H9 (cell line): Measurements from ENCODE around the gene KIRREL3. TPM values are rescaled to one million over a fixed set of nuclear protein-coding genes. Genes with fewer than 3 reads are reported as not detected.

Experiments
- DNase-seq: peaks from one replicate; pipeline ENCODE4 v3.0.0-alpha.2; 2017
- H2AFZ ChIP-seq: one replicate; pipeline ENCODE4 v1.6.1; 2013; ENCODE audit warnings: mild to moderate bottlenecking, low read length, control low read depth, moderate library complexity
- H2AK5ac ChIP-seq: 2 replicates; pipeline ENCODE4 v1.6.1; 2013; ENCODE audit warnings: low read length, control low read depth, mixed read lengths; ENCODE audit not compliant: insufficient read length
- H2BK120ac ChIP-seq: one replicate; pipeline ENCODE4 v1.6.1; 2013; ENCODE audit warnings: low read depth, mild to moderate bottlenecking, low read length, control low read depth, inconsistent platforms; ENCODE audit not compliant: poor library complexity, severe bottlenecking
- H2BK12ac ChIP-seq: 2 replicates; pipeline ENCODE4 v1.6.1; 2013; ENCODE audit warnings: low read length, control low read depth, mixed read lengths, low read depth; ENCODE audit not compliant: insufficient read length
- H2BK15ac ChIP-seq: 2 replicates; pipeline ENCODE4 v1.6.1; 2013; ENCODE audit warnings: low read depth, low read length, control low read depth
- H2BK20ac ChIP-seq: one replicate; pipeline ENCODE4 v1.6.1; 2013; ENCODE audit warnings: low read depth, mild to moderate bottlenecking, low read length, control low read depth, inconsistent platforms; ENCODE audit not compliant: poor library complexity, severe bottlenecking
- H2BK5ac ChIP-seq: 2 replicates; pipeline ENCODE4 v1.6.1; 2013; ENCODE audit warnings: low read length, control low read depth, mixed read lengths; ENCODE audit not compliant: insufficient read length
- H3K14ac ChIP-seq: 2 replicates; pipeline ENCODE4 v1.6.1; 2013; ENCODE audit warnings: low read length, control low read depth; ENCODE audit not compliant: insufficient read depth
- H3K18ac ChIP-seq: 2 replicates; pipeline ENCODE4 v1.6.1; 2013; ENCODE audit warnings: low read depth, mild to moderate bottlenecking, mixed read lengths, low read length, control low read depth; ENCODE audit not compliant: insufficient read length
- H3K23ac ChIP-seq: 2 replicates; pipeline ENCODE4 v1.6.1; 2013; ENCODE audit warnings: low read length, control low read depth, mixed read lengths, low read depth; ENCODE audit not compliant: insufficient read length
- H3K23me2 ChIP-seq: 2 replicates; pipeline ENCODE4 v1.6.1; 2013; ENCODE audit warnings: low read depth, mild to moderate bottlenecking, mixed read lengths, low read length, control low read depth; ENCODE audit not compliant: insufficient read length, poor library complexity, severe bottlenecking
- H3K27ac ChIP-seq: 2 replicates; pipeline ENCODE4 v1.5.1; 2013; ENCODE audit warnings: low read length, control low read depth, mixed read lengths, low read depth; ENCODE audit not compliant: insufficient read length
- H3K27me3 ChIP-seq: 2 replicates; pipeline ENCODE4 v1.6.1; 2013; ENCODE audit warnings: low read length, control low read depth, inconsistent platforms; ENCODE audit not compliant: insufficient read depth
- H3K4ac ChIP-seq: 2 replicates; pipeline ENCODE4 v1.6.1; 2013; ENCODE audit warnings: low read depth, mild to moderate bottlenecking, control low read depth, inconsistent platforms, low read length, moderate library complexity
- H3K4me1 ChIP-seq: 2 replicates; pipeline ENCODE4 v1.6.1; 2013; ENCODE audit warnings: low read length, control low read depth, inconsistent platforms; ENCODE audit not compliant: insufficient read depth
- H3K4me2 ChIP-seq: 2 replicates; pipeline ENCODE4 v1.6.1; 2013; ENCODE audit warnings: low read length, control low read depth, mixed read lengths; ENCODE audit not compliant: insufficient read length, insufficient read depth
- H3K56ac ChIP-seq: 2 replicates; pipeline ENCODE4 v1.6.1; 2013; ENCODE audit warnings: low read depth, mild to moderate bottlenecking, mixed read lengths, low read length, control low read depth; ENCODE audit not compliant: insufficient read length
- H3K79me1 ChIP-seq: 2 replicates; pipeline ENCODE4 v1.6.1; 2013; ENCODE audit warnings: low read depth, mild to moderate bottlenecking, moderate library complexity, low read length, control low read depth, inconsistent platforms; ENCODE audit not compliant: insufficient read depth, poor library complexity, severe bottlenecking
- H3K79me2 ChIP-seq: 2 replicates; pipeline ENCODE4 v1.6.1; 2013; ENCODE audit warnings: low read length, control low read depth, inconsistent platforms; ENCODE audit not compliant: insufficient read depth
- H3K9ac ChIP-seq: 2 replicates; pipeline ENCODE4 v1.6.1; 2013; ENCODE audit warnings: low read length, control low read depth, mixed read lengths; ENCODE audit not compliant: insufficient read length; ENCODE audit errors: extremely low read depth
- H3K9me3 ChIP-seq: one replicate; pipeline ENCODE4 v1.6.1; 2013; ENCODE audit warnings: low read depth, low read length, inconsistent platforms; ENCODE audit not compliant: control insufficient read depth
- H3T11ph ChIP-seq: one replicate; pipeline ENCODE4 v1.6.1; 2013; ENCODE audit warnings: mild to moderate bottlenecking, low read length, control low read depth, inconsistent platforms
- H4K20me1 ChIP-seq: one replicate; pipeline ENCODE4 v1.6.1; 2013; ENCODE audit not compliant: control insufficient read depth, insufficient read length, insufficient read depth
- H4K5ac ChIP-seq: 2 replicates; pipeline ENCODE4 v1.6.1; 2013; ENCODE audit warnings: low read depth, mild to moderate bottlenecking, mixed read lengths, low read length, control low read depth; ENCODE audit not compliant: insufficient read length
- H4K8ac ChIP-seq: replicated peaks from 2 replicates; pipeline ENCODE4 v1.6.1; 2013; ENCODE audit warnings: low read length, control low read depth, mixed read lengths, low read depth; ENCODE audit not compliant: insufficient read length
- H4K91ac ChIP-seq: 2 replicates; pipeline ENCODE4 v1.6.1; 2013; ENCODE audit warnings: low read depth, mild to moderate bottlenecking, moderate library complexity, mixed read lengths, low read length, control low read depth; ENCODE audit not compliant: insufficient read length
- H3K27ac Mint-ChIP-seq, 3 experiments: 2 replicates in 2 of 3; 3 replicates in 1 of 3; pipeline ENCODE4 v1.8.0; 2020 to 2021; ENCODE audit warnings: mixed read lengths in 3 of 3, mild to moderate bottlenecking in 1 of 3, moderate library complexity in 1 of 3
- H3K27me3 Mint-ChIP-seq: 2 replicates; pipeline ENCODE4 v1.8.0; 2021; ENCODE audit warnings: low read depth, mild to moderate bottlenecking, moderate library complexity, mixed read lengths
- H3K36me3 Mint-ChIP-seq, 3 experiments: 2 replicates in 2 of 3; 3 replicates in 1 of 3; pipeline ENCODE4 v1.8.0; 2020 to 2021; ENCODE audit warnings: low read depth in 3 of 3, mixed read lengths in 3 of 3; ENCODE audit not compliant: insufficient read depth in 1 of 3
- H3K4me1 Mint-ChIP-seq, 2 experiments: 2 replicates each; pipeline ENCODE4 v1.8.0; 2020; ENCODE audit warnings: mixed read lengths in 2 of 2
- H3K4me3 Mint-ChIP-seq, 2 experiments: 2 replicates in 1 of 2; 3 replicates in 1 of 2; pipeline ENCODE4 v1.8.0; 2020 to 2021; ENCODE audit warnings: mild to moderate bottlenecking in 2 of 2, mixed read lengths in 2 of 2, moderate library complexity in 1 of 2
- H3K9me3 Mint-ChIP-seq, 2 experiments: 2 replicates in 1 of 2; 3 replicates in 1 of 2; pipeline ENCODE4 v1.8.0; 2020; ENCODE audit warnings: mild to moderate bottlenecking in 2 of 2, mixed read lengths in 2 of 2, moderate library complexity in 1 of 2
- WGBS: extraction: QIAGEN DNeasy Blood & Tissue Kit; methylation state at CpG from one replicate; pipeline ENCODE4 v1.1.7; 2013; ENCODE audit warnings: missing lambda C conversion rate, low lambda C conversion rate, mixed read lengths; ENCODE audit not compliant: insufficient read length; ENCODE audit errors: extremely low coverage; 5-methylcytosine and 5-hydroxymethylcytosine counted together
- total RNA-seq: library from RNA; stranded (reverse); gene quantifications from 2 replicates; pipeline ENCODE4 v1.2.1, GENCODE V29; 2021
- TF ChIP-seq, protein P1 (sequence below): fragments of 200-600 bp; sonication (generic); conservative IDR thresholded peaks from 3 replicates; pipeline ENCODE4 v1.8.0; 2021; ENCODE audit warnings: antibody characterized with exemption, mild to moderate bottlenecking

KIRREL3 gene
- total RNA-seq, 1 experiment from 2014 or later = 0.17 TPM

- H3K4ac ChIP-seq = no peak overlapping the region
- no peaks in the 10 kb centered on the region for H4K20me1 ChIP-seq
- H3K9me3 ChIP-seq = no peaks in the 10 kb centered on the region
- TF ChIP-seq, protein P1, sequence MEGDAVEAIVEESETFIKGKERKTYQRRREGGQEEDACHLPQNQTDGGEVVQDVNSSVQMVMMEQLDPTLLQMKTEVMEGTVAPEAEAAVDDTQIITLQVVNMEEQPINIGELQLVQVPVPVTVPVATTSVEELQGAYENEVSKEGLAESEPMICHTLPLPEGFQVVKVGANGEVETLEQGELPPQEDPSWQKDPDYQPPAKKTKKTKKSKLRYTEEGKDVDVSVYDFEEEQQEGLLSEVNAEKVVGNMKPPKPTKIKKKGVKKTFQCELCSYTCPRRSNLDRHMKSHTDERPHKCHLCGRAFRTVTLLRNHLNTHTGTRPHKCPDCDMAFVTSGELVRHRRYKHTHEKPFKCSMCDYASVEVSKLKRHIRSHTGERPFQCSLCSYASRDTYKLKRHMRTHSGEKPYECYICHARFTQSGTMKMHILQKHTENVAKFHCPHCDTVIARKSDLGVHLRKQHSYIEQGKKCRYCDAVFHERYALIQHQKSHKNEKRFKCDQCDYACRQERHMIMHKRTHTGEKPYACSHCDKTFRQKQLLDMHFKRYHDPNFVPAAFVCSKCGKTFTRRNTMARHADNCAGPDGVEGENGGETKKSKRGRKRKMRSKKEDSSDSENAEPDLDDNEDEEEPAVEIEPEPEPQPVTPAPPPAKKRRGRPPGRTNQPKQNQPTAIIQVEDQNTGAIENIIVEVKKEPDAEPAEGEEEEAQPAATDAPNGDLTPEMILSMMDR = no peak
- WGBS = no CpG with 5 or more reads among the region's 16 CpGs
- H2BK20ac ChIP-seq = no peak overlapping the region
- H3K79me2 ChIP-seq = no peaks in the 10 kb centered on the region
- H3K18ac ChIP-seq = peak overlapping the region; percentile 17
- no peak overlapping the region for H2BK5ac ChIP-seq
- Mint-ChIP-seq H3K4me1 (peaks cover 16 to 24% of the 10 kb centered on the region in 2 experiments), H3K9me3 (no peaks in the 10 kb centered on the region), H3K4me3 (no peak overlapping the region), H3K27ac (no peak overlapping the region; a peak in 1 of 7 replicates), H3K36me3 (no peaks in the 10 kb centered on the region), H3K27me3 (no peaks in the 10 kb centered on the region; the same call in none of the 2 replicates)
- no peak overlapping the region for H2BK120ac ChIP-seq
- no peaks in the 10 kb centered on the region for H3K23me2 ChIP-seq
- no peak overlapping the region for H3T11ph ChIP-seq
- H2AK5ac ChIP-seq = no peak overlapping the region
- no peaks in the 10 kb centered on the region for H3K27me3 ChIP-seq
- no peak overlapping the region for H3K4me2 ChIP-seq
- no peak overlapping the region for H2AFZ ChIP-seq
- no peak overlapping the region for H4K5ac ChIP-seq
- H2BK12ac ChIP-seq = no peak overlapping the region
- no peak overlapping the region for H3K9ac ChIP-seq
- H3K14ac ChIP-seq = no peak overlapping the region
- no peak overlapping the region for H4K91ac ChIP-seq
- no peak for DNase-seq
- no peak overlapping the region for H3K23ac ChIP-seq
- peaks cover 4% of the 10 kb centered on the region; the same call in 1 of the 2 replicates for H3K4me1 ChIP-seq
- no peak overlapping the region for H3K56ac ChIP-seq
- no peak overlapping the region for H2BK15ac ChIP-seq
- no peak overlapping the region for H3K27ac ChIP-seq
- H4K8ac ChIP-seq = no peak overlapping the region
- no peaks in the 10 kb centered on the region for H3K79me1 ChIP-seq
These were observed 411.7 kb downstream of the KIRREL3 start for GRCh38 chr11:126588630-126589491.
